Measurements from ENCODE around the gene SEMA5A.
A peak's percentile ranks its signal among the peaks of the same experiment; 100 is the strongest.

The SEMA5A gene

DNA sequence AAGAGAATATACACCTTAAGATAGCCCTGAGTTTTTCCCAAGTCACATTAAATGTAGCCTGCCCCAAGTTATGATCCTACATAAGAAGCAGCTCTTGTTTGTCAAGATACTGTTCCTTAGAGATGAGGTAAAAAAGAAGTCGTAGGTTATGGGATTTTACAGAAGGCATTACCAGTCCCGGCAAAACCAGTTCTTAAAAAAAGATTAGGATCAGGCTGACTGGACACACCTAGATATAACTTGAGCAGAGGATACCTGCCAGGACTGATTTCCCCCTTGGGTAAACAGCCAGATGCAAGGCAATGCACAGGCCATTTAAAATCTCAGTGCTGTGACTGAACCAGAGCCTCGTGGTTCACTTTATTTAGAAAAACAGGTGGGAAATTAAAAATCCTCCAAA is 14.1 kb upstream of the SEMA5A start:
- H3K27ac ChIP-seq (ENCODE audit: low read depth, low read length): no peak overlapping the region
- H3K4me3 ChIP-seq (ENCODE audit: low read length): no peak overlapping the region
- no peaks in the 10 kb centered on the region for H3K36me3 ChIP-seq (ENCODE audit: control insufficient read depth, insufficient read depth, low read length)
- no peaks in the 10 kb centered on the region for H3K4me1 ChIP-seq (ENCODE audit: control insufficient read depth, insufficient read depth, low read length)
- H3K27me3 ChIP-seq (ENCODE audit: control insufficient read depth, insufficient read depth, low read length): no peaks in the 10 kb centered on the region
- no peak overlapping the region for H3K9ac ChIP-seq (ENCODE audit: low read length)

DNA sequence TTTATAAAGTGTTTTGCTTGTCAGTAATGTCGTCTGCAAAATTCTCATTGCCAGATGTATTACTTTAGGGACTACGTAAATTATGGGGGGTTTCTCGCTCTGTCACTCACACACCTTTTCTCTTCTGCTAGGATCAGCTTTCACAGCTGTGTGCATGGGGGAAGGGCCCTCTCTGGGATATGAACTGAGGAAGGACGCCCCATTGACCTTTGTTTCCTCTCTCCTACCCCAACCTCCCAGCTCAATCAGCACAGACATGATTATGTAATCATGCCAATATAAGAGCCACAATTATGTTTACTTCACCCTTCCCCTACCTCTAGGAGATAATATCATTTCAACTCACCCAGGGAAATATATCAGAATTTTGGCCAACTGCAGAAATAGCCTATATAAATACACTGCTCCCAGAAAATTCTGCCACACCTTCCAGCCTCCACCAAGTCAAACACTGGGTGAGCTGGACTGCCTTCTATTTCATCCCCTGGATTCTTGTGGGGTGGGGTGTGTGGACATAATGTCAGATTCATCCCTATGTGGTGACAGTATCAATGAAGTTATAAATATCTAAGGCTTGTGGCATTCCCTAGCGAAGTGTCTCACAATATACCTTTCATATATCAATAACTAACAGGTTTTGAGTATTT is 12.6 kb upstream of the SEMA5A start:
- Histone ChIP-seq H3K4me3 (ENCODE audit: low read length) (no peak overlapping the region), H3K27me3 (ENCODE audit: control insufficient read depth, insufficient read depth, low read length) (no peaks in the 10 kb centered on the region), H3K36me3 (ENCODE audit: control insufficient read depth, insufficient read depth, low read length) (no peaks in the 10 kb centered on the region), H3K9ac (ENCODE audit: low read length) (no peak overlapping the region), H3K27ac (ENCODE audit: low read depth, low read length) (no peak overlapping the region), H3K4me1 (ENCODE audit: control insufficient read depth, insufficient read depth, low read length) (no peaks in the 10 kb centered on the region)

DNA sequence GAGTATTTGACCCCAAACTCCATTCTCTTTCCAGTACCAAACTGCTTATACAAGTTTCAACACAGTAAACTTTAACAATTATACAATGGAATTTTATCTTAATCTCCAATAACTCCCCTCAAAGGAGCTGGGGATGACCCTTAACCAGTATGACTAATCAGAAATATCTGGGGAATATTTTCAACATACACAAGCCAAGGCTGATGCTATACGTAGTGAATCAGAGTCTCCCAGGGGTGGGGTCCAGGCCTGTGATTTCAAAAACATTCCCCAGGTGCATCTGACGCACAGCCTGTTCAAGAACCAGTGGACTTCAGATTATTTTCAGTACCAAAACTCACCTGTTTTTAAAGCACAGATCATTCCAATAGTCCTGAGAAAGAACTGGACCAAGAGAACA is 11.8 kb upstream of the SEMA5A start:
- Histone ChIP-seq H3K4me3 (ENCODE audit: low read length) (no peak overlapping the region), H3K27me3 (ENCODE audit: control insufficient read depth, insufficient read depth, low read length) (no peaks in the 10 kb centered on the region), H3K9ac (ENCODE audit: low read length) (no peak overlapping the region), H3K4me1 (ENCODE audit: control insufficient read depth, insufficient read depth, low read length) (no peaks in the 10 kb centered on the region), H3K36me3 (ENCODE audit: control insufficient read depth, insufficient read depth, low read length) (no peaks in the 10 kb centered on the region), H3K27ac (ENCODE audit: low read depth, low read length) (no peak overlapping the region)

DNA sequence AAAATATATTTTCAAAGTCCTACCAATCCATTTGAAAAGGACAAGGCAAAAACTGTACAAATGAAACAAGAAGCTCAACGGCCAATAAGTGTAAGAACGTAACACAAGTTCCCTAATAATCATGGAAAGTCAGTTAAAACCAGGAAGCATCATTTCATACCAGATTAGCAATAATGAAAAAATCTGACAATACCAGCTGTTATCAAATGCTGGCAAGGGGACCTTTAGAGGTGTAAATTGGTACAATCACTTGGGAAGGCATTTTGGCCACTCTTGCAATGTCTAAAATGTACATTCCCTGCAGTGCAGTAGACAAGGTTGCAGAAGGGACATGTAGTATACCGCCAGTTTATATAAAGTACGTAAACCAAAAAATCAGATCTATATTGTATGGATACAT is 10.1 kb upstream of the SEMA5A start:
- no peak overlapping the region for H3K27ac ChIP-seq (ENCODE audit: low read depth, low read length)
- H3K4me1 ChIP-seq (ENCODE audit: control insufficient read depth, insufficient read depth, low read length): no peaks in the 10 kb centered on the region
- no peak overlapping the region for H3K4me3 ChIP-seq (ENCODE audit: low read length)
- H3K27me3 ChIP-seq (ENCODE audit: control insufficient read depth, insufficient read depth, low read length): no peaks in the 10 kb centered on the region
- no peak overlapping the region for H3K9ac ChIP-seq (ENCODE audit: low read length)
- no peaks in the 10 kb centered on the region for H3K36me3 ChIP-seq (ENCODE audit: control insufficient read depth, insufficient read depth, low read length)

DNA sequence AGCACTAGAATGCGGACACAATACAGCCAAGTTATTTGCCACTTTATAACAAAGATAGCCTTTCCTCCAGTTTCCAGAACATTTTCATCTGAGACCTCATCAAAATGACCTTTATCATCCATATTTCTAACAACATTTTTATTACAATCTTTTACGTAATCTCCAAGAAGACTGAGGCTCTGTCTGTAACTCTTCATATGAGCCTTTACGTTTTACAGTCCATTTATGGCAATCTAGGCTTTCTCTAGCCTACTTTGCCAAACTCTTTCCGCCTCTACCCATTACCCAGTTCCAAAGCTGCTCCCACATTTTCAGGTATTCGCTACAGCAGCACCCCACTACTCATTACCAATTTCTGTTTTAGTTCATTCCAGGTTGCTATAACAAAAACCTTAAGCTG is 8.2 kb upstream of the SEMA5A start:
- no peak overlapping the region for H3K4me3 ChIP-seq (ENCODE audit: low read length)

DNA sequence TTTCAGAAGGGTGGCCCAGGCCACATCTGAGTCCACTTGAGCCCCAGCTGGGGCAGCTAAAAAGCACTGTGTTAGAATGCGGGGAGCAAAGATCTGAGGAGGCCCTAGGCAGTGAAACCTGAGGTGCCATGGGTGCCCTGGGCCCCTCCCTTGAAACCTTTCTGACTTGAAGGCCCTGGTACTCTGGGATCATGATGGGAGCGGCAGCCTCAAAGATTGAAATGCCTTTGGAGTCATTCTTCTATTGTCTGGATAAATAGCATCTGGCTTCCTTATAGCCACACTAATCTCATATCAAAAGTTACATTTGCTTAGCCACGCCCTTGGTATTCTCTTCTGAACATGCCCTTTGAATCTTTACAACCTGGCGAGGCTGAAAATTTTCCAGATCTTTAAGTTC is 7.7 kb upstream of the SEMA5A start:
- Histone ChIP-seq H3K36me3 (ENCODE audit: control insufficient read depth, insufficient read depth, low read length) (peaks cover 4% of the 10 kb centered on the region), H3K4me1 (ENCODE audit: control insufficient read depth, insufficient read depth, low read length) (no peaks in the 10 kb centered on the region), H3K27ac (ENCODE audit: low read depth, low read length) (no peak overlapping the region), H3K27me3 (ENCODE audit: control insufficient read depth, insufficient read depth, low read length) (no peaks in the 10 kb centered on the region), H3K4me3 (ENCODE audit: low read length) (no peak overlapping the region), H3K9ac (ENCODE audit: low read length) (no peak overlapping the region)

More for the DNA sequence above, 8.2 kb upstream of the SEMA5A start:
- no peaks in the 10 kb centered on the region for H3K4me1 ChIP-seq (ENCODE audit: control insufficient read depth, insufficient read depth, low read length)
- H3K9ac ChIP-seq (ENCODE audit: low read length): no peak overlapping the region
- H3K27me3 ChIP-seq (ENCODE audit: control insufficient read depth, insufficient read depth, low read length): no peaks in the 10 kb centered on the region
- H3K27ac ChIP-seq (ENCODE audit: low read depth, low read length): no peak overlapping the region
- H3K36me3 ChIP-seq (ENCODE audit: control insufficient read depth, insufficient read depth, low read length): peaks cover 4% of the 10 kb centered on the region

DNA sequence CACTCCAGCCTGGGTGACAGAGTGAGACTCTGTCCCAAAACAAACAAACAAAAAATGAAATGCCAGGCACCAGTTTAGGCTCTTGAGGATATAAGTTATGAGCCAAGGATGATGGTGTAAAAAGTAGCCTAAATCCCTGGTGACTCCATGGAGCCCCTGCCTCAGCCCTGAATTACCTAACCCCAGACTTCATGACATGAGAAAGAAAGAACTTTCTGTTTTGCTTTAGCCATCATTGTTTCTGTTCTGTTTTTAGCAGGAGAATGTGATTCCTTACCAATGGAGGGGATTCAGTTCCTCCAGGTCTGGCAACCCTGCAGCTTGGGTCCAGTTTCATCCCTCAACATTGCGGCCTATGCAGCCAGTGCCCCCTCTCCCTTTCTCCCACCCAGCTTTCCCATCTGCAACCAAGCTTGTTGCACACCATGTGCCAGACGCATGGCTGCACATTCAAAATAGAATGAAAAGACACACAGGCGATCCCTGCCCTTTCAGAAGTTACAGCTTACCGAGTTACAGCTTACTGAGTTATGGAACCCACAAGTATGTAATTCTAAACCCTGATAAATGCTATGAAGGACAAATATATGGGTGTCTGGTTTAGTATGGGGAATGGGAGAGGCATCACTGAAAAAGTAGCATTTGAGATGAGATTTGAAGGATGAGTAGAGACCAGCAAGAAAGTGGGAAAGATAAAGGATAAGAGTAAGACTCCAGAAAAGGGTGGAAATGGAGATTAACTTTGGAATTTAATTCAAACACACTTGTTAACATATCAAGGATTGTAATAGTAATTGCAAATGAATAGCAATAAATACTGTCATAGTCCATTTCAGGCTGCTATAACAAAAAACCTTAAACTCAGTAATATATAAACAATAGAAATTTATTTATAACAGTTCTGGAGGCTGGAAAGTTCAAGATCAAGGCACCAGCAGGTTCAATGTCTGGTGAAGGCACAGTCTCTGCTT is 6.0 kb upstream of the SEMA5A start:
- Histone ChIP-seq H3K27ac (ENCODE audit: low read depth, low read length) (no peak overlapping the region), H3K4me1 (ENCODE audit: control insufficient read depth, insufficient read depth, low read length) (peaks cover 3% of the 10 kb centered on the region), H3K36me3 (ENCODE audit: control insufficient read depth, insufficient read depth, low read length) (peaks cover 4% of the 10 kb centered on the region), H3K9ac (ENCODE audit: low read length) (no peak overlapping the region), H3K4me3 (ENCODE audit: low read length) (no peak overlapping the region), H3K27me3 (ENCODE audit: control insufficient read depth, insufficient read depth, low read length) (no peaks in the 10 kb centered on the region)

DNA sequence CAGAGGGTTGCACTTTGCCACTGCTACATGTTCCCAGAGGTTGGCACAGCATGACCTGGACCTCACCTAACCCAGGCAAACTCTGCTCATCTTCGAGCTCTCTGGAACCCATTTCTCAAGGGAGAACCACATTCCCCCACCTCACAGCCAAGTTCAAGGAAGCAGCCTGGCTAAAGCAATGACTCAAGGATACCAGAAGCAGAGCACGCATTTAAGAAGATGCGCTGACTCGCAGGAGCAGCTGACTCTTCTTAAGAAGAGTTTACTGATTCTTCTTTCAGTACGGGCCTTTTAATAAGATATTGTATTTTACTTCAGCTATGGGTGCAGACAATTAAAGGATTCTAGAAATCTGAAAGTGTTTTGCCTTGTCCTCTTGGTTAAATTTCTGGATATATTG is 4.1 kb upstream of the SEMA5A start:
- Histone ChIP-seq H3K4me3 (ENCODE audit: low read length) (no peak overlapping the region), H3K27me3 (ENCODE audit: control insufficient read depth, insufficient read depth, low read length) (no peaks in the 10 kb centered on the region), H3K9ac (ENCODE audit: low read length) (no peak overlapping the region), H3K36me3 (ENCODE audit: control insufficient read depth, insufficient read depth, low read length) (peaks cover 4% of the 10 kb centered on the region), H3K27ac (ENCODE audit: low read depth, low read length) (no peak overlapping the region), H3K4me1 (ENCODE audit: control insufficient read depth, insufficient read depth, low read length) (peaks cover 6% of the 10 kb centered on the region)

DNA sequence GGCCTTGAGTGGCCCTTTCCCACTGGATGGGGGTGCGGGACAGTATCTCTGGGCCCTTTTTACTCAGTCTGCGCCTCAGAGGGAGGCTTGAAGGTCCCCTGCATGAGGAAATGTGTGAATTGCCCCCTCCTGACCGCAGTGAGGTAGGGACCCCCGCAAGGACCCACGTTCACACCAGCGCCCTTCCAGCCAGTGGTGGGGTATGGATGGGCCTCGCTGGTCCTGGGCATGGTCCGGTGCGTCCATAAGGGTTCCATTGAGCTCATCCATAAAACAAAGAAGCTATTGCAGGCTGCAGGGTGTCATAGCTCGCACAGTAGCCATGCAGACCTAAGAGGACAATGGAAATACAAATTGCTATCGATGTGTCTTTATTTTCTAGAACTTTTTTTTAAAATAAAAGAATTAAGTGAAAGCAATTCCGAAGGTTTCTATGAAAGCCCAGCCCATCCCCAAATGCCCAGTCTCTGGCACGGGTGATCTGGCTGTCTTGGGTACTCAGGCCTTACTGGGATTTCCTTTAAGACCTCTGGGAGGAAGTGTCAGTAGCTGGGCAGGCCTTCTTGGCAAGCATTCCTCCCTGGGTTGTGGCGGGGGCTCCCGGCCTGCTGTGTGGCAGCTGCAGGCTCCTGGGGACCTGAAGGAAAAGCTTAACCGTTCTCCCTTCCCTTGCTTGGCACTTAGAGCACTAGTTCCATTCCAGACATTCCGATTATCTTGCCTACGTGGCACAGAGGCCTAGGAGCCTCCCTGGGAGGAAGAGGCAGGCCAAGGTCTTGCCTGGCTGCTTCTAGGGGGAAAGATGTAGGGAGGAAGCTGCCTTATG is 1.5 kb upstream of the SEMA5A start:
- H3K27me3 ChIP-seq (ENCODE audit: control insufficient read depth, insufficient read depth, low read length): no peaks in the 10 kb centered on the region

DNA sequence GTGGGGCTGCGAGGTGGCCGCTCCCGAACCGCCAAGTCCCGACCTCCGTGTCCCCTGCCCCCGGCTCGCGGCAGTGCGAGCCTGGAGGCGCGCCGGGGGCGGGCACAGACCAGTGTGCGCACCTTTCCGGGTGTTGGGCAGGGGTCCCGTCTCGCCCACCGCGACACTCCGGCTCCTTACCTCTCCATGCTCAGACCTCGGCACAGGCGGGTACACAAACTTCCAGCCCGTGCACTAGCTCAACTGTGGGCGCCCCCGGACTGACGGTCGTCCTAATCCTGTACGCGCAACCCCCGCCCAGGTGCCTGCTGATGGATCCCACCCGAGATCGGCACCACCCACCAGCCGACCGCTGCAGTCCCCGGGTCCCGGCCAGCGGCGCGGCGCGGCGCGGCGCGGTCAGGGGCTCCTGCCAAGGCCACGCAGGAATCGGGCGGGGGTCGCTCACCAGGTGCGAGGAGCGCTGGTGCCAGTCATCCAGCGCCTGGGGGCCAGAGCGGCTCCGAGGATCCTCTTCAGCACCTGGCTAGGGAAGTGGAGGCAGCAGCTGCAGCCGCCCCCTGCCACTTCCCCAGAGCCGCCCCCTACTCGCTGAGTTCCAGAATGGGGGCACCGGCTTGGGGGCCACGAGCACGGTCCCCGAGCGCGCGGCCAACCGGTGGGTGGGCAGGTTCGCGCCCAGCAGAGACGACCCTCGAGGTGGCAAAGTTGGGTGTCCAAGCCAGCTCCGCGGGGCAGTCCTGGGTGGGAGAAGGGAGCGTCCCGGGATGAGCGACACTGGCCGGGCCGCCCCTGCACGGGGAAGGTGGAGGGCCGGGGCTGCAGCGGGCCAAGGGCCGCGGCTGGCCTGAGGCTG is 511 bp downstream of the SEMA5A start:
- H3K27me3 ChIP-seq (ENCODE audit: control insufficient read depth, insufficient read depth, low read length): no peaks in the 10 kb centered on the region
- H3K36me3 ChIP-seq (ENCODE audit: control insufficient read depth, insufficient read depth, low read length): peaks cover 4% of the 10 kb centered on the region
- H3K9ac ChIP-seq (ENCODE audit: low read length): peak overlapping the region; percentile 26
- H3K4me1 ChIP-seq (ENCODE audit: control insufficient read depth, insufficient read depth, low read length): peaks cover 9% of the 10 kb centered on the region
- H3K4me3 ChIP-seq (ENCODE audit: low read length): peak overlapping the region; percentile 79
- peak overlapping the region; percentile 21 for H3K27ac ChIP-seq (ENCODE audit: low read depth, low read length)

More for the DNA sequence above, 1.5 kb upstream of the SEMA5A start:
- Histone ChIP-seq H3K4me3 (ENCODE audit: low read length) (peak overlapping the region; percentile 68), H3K4me1 (ENCODE audit: control insufficient read depth, insufficient read depth, low read length) (peaks cover 9% of the 10 kb centered on the region), H3K36me3 (ENCODE audit: control insufficient read depth, insufficient read depth, low read length) (peaks cover 4% of the 10 kb centered on the region), H3K27ac (ENCODE audit: low read depth, low read length) (peak overlapping the region; percentile 83), H3K9ac (ENCODE audit: low read length) (peak overlapping the region; percentile 61)

DNA sequence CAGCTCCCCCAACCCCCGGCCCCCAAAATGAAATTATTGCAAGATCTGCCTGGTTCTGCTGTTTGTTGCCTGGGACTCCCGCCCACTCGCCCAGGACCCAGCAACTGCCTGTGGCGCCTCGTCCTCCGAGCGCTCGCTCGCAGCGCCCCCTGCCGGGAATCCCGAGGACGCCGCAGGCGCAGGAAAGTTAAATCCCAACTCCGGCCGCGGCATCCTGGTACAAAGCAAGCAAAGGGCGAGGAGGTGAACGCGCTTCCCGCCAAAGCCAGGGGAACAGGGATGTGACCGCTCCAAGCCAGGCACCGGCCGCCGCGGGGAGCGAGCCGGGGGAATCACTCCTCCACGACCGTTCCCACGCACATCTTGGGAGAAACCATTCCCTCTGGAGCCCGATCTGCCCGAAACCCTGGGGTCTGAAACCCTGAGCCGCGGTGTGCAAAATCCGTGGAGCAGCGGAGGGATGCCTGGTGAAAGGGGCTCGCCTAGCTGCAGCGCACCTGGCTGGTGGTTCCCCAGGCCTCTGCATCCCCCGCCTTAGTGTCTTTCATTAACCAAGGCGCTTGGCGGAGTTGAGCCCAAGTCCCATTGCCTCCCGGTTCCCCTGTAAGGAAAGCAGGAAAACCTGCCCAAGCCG is 1.3 kb downstream of the SEMA5A start:
- no peaks in the 10 kb centered on the region for H3K27me3 ChIP-seq (ENCODE audit: control insufficient read depth, insufficient read depth, low read length)
- H3K36me3 ChIP-seq (ENCODE audit: control insufficient read depth, insufficient read depth, low read length): peaks cover under 1% of the 10 kb centered on the region
- H3K4me1 ChIP-seq (ENCODE audit: control insufficient read depth, insufficient read depth, low read length): peaks cover 9% of the 10 kb centered on the region
- peak overlapping the region; percentile 79 for H3K4me3 ChIP-seq (ENCODE audit: low read length)
- no peak overlapping the region for H3K27ac ChIP-seq (ENCODE audit: low read depth, low read length)
- H3K9ac ChIP-seq (ENCODE audit: low read length): peak overlapping the region; percentile 26

Measured in rectal smooth muscle tissue (tissue), 1 donor.